ENCODE data around the gene STON2. TPM values are rescaled to one million over a fixed set of nuclear protein-coding genes. Genes with fewer than 3 reads are reported as not detected.

The STON2 gene
- total RNA-seq, 2 experiments from 2014 or later = 0.58 TPM; not detected in 1

GRCh38 chr14:81388336-81388735 lies 11.8 kb downstream of the STON2 start:
- CTCF ChIA-PET = no interaction called here
- no peak for DNase-seq

GRCh38 chr14:81386290-81386745 lies 13.8 kb downstream of the STON2 start:
- H3K4me3 Mint-ChIP-seq = no peak overlapping the region
- ChIA-PET CTCF (no interaction called here), POLR2A (no interaction called here)
- H3K36me3 Mint-ChIP-seq (ENCODE audit: low read depth) = no peaks in the 10 kb centered on the region
- DNase-seq = no peak
- no peak overlapping the region for H3K27ac Mint-ChIP-seq
- intact Hi-C loops (cut with micrococcal nuclease) = no loop called here
- TF ChIP-seq, protein P1, sequence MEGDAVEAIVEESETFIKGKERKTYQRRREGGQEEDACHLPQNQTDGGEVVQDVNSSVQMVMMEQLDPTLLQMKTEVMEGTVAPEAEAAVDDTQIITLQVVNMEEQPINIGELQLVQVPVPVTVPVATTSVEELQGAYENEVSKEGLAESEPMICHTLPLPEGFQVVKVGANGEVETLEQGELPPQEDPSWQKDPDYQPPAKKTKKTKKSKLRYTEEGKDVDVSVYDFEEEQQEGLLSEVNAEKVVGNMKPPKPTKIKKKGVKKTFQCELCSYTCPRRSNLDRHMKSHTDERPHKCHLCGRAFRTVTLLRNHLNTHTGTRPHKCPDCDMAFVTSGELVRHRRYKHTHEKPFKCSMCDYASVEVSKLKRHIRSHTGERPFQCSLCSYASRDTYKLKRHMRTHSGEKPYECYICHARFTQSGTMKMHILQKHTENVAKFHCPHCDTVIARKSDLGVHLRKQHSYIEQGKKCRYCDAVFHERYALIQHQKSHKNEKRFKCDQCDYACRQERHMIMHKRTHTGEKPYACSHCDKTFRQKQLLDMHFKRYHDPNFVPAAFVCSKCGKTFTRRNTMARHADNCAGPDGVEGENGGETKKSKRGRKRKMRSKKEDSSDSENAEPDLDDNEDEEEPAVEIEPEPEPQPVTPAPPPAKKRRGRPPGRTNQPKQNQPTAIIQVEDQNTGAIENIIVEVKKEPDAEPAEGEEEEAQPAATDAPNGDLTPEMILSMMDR (IDR thresholded peaks at IDR 0.05) = no peak
- no peaks in the 10 kb centered on the region for H3K4me1 Mint-ChIP-seq (ENCODE audit: low read depth)
- peaks cover 1% of the 10 kb centered on the region for H3K27me3 Mint-ChIP-seq
- no peak for ATAC-seq
- H3K9me3 Mint-ChIP-seq = no peaks in the 10 kb centered on the region

More at GRCh38 chr14:81388336-81388735, 11.8 kb downstream of the STON2 start:
- Mint-ChIP-seq H3K27ac (no peak overlapping the region), H3K36me3 (ENCODE audit: low read depth) (no peaks in the 10 kb centered on the region), H3K27me3 (peaks cover 1% of the 10 kb centered on the region), H3K4me3 (no peak overlapping the region), H3K4me1 (ENCODE audit: low read depth) (no peaks in the 10 kb centered on the region), H3K9me3 (no peaks in the 10 kb centered on the region)
- ATAC-seq = no peak
- POLR2A ChIA-PET = no interaction called here
- intact Hi-C loops (cut with micrococcal nuclease) = no loop called here
- TF ChIP-seq, protein P1 (IDR thresholded peaks at IDR 0.05) = no peak

GRCh38 chr14:81385886-81386285 lies 14.2 kb downstream of the STON2 start:
- intact Hi-C loops (cut with micrococcal nuclease) = no loop called here
- POLR2A ChIA-PET = no interaction called here
- CTCF ChIA-PET = interaction anchor here (0.9 kb wide), 1 partner anchor 17 kb away, joined by 3 read pairs; no protein-coding TSS in a partner anchor
- no peak for DNase-seq
- Mint-ChIP-seq H3K27ac (no peak overlapping the region), H3K4me3 (no peak overlapping the region), H3K27me3 (peaks cover 1% of the 10 kb centered on the region), H3K4me1 (ENCODE audit: low read depth) (no peaks in the 10 kb centered on the region), H3K36me3 (ENCODE audit: low read depth) (no peaks in the 10 kb centered on the region), H3K9me3 (no peaks in the 10 kb centered on the region)
- TF ChIP-seq, protein P1 (IDR thresholded peaks at IDR 0.05) = no peak
- ATAC-seq = no peak

DNA sequence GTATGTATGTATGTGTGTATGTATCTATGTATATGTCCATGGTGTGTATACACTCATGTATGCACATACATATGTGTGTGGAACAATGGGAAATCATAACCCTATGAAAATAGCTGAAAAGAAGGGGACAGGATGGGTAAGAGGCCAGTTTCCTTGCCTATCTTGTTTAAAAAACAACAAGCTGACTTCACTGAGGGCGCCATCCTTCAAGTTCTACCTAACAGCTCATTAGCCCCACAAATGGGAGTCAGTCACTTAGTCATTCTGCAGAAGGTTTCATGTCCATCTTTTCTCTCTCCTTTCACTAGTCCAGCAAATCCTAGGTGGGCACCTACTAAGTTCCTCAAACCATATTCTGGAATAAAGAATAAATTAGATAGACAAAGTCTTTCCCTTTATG lies 14.7 kb downstream of the STON2 start:
- H3K9me3 Mint-ChIP-seq = no peaks in the 10 kb centered on the region
- no peaks in the 10 kb centered on the region for H3K36me3 Mint-ChIP-seq (ENCODE audit: low read depth)
- intact Hi-C loops (cut with micrococcal nuclease) = no loop called here
- no peaks in the 10 kb centered on the region for H3K4me1 Mint-ChIP-seq (ENCODE audit: low read depth)
- no peak overlapping the region for H3K4me3 Mint-ChIP-seq
- peaks cover 3% of the 10 kb centered on the region for H3K27me3 Mint-ChIP-seq
- ChIA-PET POLR2A (no interaction called here), CTCF (interaction anchor here (0.9 kb wide), 1 partner anchor 17 kb away, joined by 3 read pairs; no protein-coding TSS in a partner anchor)
- no peak for ATAC-seq
- TF ChIP-seq, protein P1 (IDR thresholded peaks at IDR 0.05) = no peak
- H3K27ac Mint-ChIP-seq = no peak overlapping the region
- DNase-seq = no peak

- Mint-ChIP-seq H3K9me3 (no peaks in the 10 kb centered on the region), H3K4me1 (ENCODE audit: low read depth) (no peaks in the 10 kb centered on the region), H3K27me3 (peaks cover 4% of the 10 kb centered on the region), H3K4me3 (no peak overlapping the region), H3K36me3 (ENCODE audit: low read depth) (no peaks in the 10 kb centered on the region), H3K27ac (no peak overlapping the region)
- DNase-seq (no peak), ATAC-seq (no peak)
- POLR2A ChIA-PET = no interaction called here
- intact Hi-C loops (cut with micrococcal nuclease) = no loop called here
- TF ChIP-seq, protein P1 (IDR thresholded peaks at IDR 0.05) = no peak
- CTCF ChIA-PET = interaction anchor here (0.9 kb wide), 1 partner anchor 18 kb away, joined by 3 read pairs; no protein-coding TSS in a partner anchor
Observed at GRCh38 chr14:81384900-81385299, 15.2 kb downstream of the STON2 start.
